ENCODE data around the gene MEIS2. TPM values are rescaled to one million over a fixed set of nuclear protein-coding genes. Genes with fewer than 3 reads are reported as not detected.

The MEIS2 gene
- total RNA-seq, 1 experiment from 2014 or later: 23.1 TPM

- Mint-ChIP-seq H3K27ac (ENCODE audit: unreplicated experiment) (no peak overlapping the region), H3K36me3 (ENCODE audit: insufficient read depth, unreplicated experiment) (no peaks in the 10 kb centered on the region), H3K4me1 (ENCODE audit: low read depth, unreplicated experiment) (peaks cover 7% of the 10 kb centered on the region), H3K9me3 (ENCODE audit: low read depth, unreplicated experiment) (no peaks in the 10 kb centered on the region), H3K4me3 (ENCODE audit: low read depth, unreplicated experiment) (no peak overlapping the region), H3K27me3 (ENCODE audit: unreplicated experiment) (no peaks in the 10 kb centered on the region)
- CTCF ChIA-PET: no interaction called here
- TF ChIP-seq, protein P1, sequence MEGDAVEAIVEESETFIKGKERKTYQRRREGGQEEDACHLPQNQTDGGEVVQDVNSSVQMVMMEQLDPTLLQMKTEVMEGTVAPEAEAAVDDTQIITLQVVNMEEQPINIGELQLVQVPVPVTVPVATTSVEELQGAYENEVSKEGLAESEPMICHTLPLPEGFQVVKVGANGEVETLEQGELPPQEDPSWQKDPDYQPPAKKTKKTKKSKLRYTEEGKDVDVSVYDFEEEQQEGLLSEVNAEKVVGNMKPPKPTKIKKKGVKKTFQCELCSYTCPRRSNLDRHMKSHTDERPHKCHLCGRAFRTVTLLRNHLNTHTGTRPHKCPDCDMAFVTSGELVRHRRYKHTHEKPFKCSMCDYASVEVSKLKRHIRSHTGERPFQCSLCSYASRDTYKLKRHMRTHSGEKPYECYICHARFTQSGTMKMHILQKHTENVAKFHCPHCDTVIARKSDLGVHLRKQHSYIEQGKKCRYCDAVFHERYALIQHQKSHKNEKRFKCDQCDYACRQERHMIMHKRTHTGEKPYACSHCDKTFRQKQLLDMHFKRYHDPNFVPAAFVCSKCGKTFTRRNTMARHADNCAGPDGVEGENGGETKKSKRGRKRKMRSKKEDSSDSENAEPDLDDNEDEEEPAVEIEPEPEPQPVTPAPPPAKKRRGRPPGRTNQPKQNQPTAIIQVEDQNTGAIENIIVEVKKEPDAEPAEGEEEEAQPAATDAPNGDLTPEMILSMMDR (IDR thresholded peaks at IDR 0.05; ENCODE audit: unreplicated experiment): no peak
- BruUV-seq (replicated peaks): no TSS peak
- no peak for DNase-seq
- intact Hi-C loops (cut with micrococcal nuclease; ENCODE audit: unreplicated experiment): no loop called here
Observed at GRCh38 chr15:36880913-36881460, 219.4 kb downstream of the MEIS2 start.

GRCh38 chr15:36880224-36880912 lies 220.0 kb downstream of the MEIS2 start:
- BruUV-seq (replicated peaks): no TSS peak
- TF ChIP-seq, protein P1 (IDR thresholded peaks at IDR 0.05; ENCODE audit: unreplicated experiment): no peak
- H3K36me3 Mint-ChIP-seq (ENCODE audit: insufficient read depth, unreplicated experiment): no peaks in the 10 kb centered on the region
- no peak for DNase-seq
- intact Hi-C loops (cut with micrococcal nuclease; ENCODE audit: unreplicated experiment): no loop called here
- CTCF ChIA-PET: no interaction called here
- peaks cover 2% of the 10 kb centered on the region for H3K4me1 Mint-ChIP-seq (ENCODE audit: low read depth, unreplicated experiment)
- no peak overlapping the region for H3K27ac Mint-ChIP-seq (ENCODE audit: unreplicated experiment)
- no peak overlapping the region for H3K4me3 Mint-ChIP-seq (ENCODE audit: low read depth, unreplicated experiment)
- no peaks in the 10 kb centered on the region for H3K27me3 Mint-ChIP-seq (ENCODE audit: unreplicated experiment)
- H3K9me3 Mint-ChIP-seq (ENCODE audit: low read depth, unreplicated experiment): no peaks in the 10 kb centered on the region

DNA sequence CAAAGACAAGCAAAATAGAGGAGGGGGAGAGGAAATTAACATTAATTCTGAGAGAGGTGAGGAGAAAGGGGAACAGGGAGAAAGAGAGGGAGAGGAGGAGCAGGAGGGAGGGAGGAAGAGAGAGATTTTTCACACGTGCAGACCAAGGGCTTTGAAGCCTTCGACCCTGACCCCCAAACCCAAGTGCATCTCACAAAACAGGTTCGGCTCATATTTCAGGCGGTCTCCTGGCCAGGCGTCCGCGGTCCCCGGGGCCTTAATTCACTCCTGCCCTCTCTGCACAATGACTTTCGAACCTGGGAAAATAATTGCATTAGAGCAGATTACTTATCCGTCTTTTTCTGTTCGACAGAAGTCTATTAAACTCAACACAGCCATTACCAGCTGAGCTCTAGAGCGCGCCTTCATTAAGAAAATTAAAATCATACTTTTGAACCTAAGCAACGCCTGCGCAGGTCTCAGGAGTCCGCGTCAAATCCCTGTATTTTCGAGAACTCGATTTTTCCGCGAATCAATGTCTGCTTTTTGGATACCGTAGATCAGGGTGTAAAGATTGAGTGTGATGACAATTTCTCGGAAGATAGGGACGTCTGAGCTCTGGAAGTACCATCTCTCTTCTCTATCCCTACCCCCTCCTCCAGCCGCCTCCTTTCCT lies 220.7 kb downstream of the MEIS2 start:
- Mint-ChIP-seq H3K36me3 (ENCODE audit: insufficient read depth, unreplicated experiment) (no peaks in the 10 kb centered on the region), H3K4me1 (ENCODE audit: low read depth, unreplicated experiment) (no peaks in the 10 kb centered on the region), H3K9me3 (ENCODE audit: low read depth, unreplicated experiment) (no peaks in the 10 kb centered on the region), H3K4me3 (ENCODE audit: low read depth, unreplicated experiment) (no peak overlapping the region), H3K27ac (ENCODE audit: unreplicated experiment) (no peak overlapping the region), H3K27me3 (ENCODE audit: unreplicated experiment) (no peaks in the 10 kb centered on the region)
- no TSS peak for BruUV-seq (replicated peaks)
- CTCF ChIA-PET: no interaction called here
- TF ChIP-seq, protein P1 (IDR thresholded peaks at IDR 0.05; ENCODE audit: unreplicated experiment): no peak
- intact Hi-C loops (cut with micrococcal nuclease; ENCODE audit: unreplicated experiment): no loop called here
- no peak for DNase-seq

DNA sequence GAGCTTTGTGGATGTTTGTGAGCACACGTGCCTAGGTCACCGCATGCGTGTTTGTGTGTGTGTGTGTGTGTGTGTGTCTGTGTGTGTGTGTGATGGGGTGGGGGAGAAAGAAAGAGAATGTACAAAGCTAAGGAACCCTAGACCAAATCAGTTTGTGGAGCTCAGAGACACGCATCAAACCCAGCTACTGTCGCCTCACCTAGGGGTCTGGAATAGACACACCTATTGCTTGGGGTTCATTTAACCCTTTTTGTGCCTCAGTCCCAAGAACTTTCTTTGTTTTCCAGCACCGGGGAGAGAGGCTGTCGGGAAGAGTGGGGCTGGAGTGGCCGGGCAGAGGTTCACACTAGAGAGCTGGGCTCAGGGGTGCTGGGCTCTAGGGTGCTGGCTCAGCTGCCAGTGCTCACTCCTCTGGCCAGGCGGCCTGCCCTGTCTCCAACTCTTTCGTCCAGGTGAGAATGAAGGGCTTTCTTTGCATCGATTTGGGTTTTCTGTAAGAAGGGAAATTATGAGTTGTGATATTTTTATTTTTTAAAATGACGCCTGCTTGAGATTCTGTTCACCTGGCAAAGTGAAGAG lies 221.6 kb downstream of the MEIS2 start:
- Mint-ChIP-seq H3K4me1 (ENCODE audit: low read depth, unreplicated experiment) (no peaks in the 10 kb centered on the region), H3K9me3 (ENCODE audit: low read depth, unreplicated experiment) (no peaks in the 10 kb centered on the region), H3K4me3 (ENCODE audit: low read depth, unreplicated experiment) (no peak overlapping the region), H3K36me3 (ENCODE audit: insufficient read depth, unreplicated experiment) (no peaks in the 10 kb centered on the region), H3K27me3 (ENCODE audit: unreplicated experiment) (no peaks in the 10 kb centered on the region), H3K27ac (ENCODE audit: unreplicated experiment) (no peak overlapping the region)
- TF ChIP-seq, protein P1 (IDR thresholded peaks at IDR 0.05; ENCODE audit: unreplicated experiment): no peak
- CTCF ChIA-PET: no interaction called here
- intact Hi-C loops (cut with micrococcal nuclease; ENCODE audit: unreplicated experiment): no loop called here
- BruUV-seq (replicated peaks): no TSS peak
- no peak for DNase-seq

All from Calu3 (cell line).